Measurements from ENCODE around the gene ARL8A. TPM values are rescaled to one million over a fixed set of nuclear protein-coding genes. Genes with fewer than 3 reads are reported as not detected.

Gene ARL8A
- total and polyA plus RNA-seq, 2 experiments from 2014 or later = 30.3 to 32.7 TPM

GRCh38 chr1:202122639-202123335 lies 21.8 kb downstream of the ARL8A start, which contains the start of gene GPR37L1:
TSS of gene GPR37L1 (plus strand) at chr1:202122917. CDS start at chr1:202122964, 47 bp downstream.
- peak within 1 kb of the TSS; percentile 90 for H2AFZ ChIP-seq

GRCh38 chr1:202121006-202121405 lies 23.5 kb downstream of the ARL8A start:
- Histone ChIP-seq H3K4me1 (ENCODE audit: insufficient read depth) (no peaks in the 10 kb centered on the region), H3K4me3 (no peak overlapping the region), H3F3A (replicated peaks; ENCODE audit: low read depth) (no peaks in the 10 kb centered on the region), H3K79me2 (replicated peaks; ENCODE audit: insufficient read depth) (no peaks in the 10 kb centered on the region), H2AFZ (no peak overlapping the region), H4K20me1 (replicated peaks; ENCODE audit: insufficient read depth) (no peaks in the 10 kb centered on the region), H3K27ac (ENCODE audit: low read depth) (no peak overlapping the region), H3K27me3 (ENCODE audit: insufficient read depth) (no peaks in the 10 kb centered on the region), H3K36me3 (ENCODE audit: insufficient read depth) (no peaks in the 10 kb centered on the region), H3K9me2 (ENCODE audit: insufficient read depth) (no peaks in the 10 kb centered on the region), H3K4me2 (no peak overlapping the region)
- H3K27me3 Mint-ChIP-seq (ENCODE audit: insufficient read depth, low read depth, poor library complexity) = peaks cover 17% of the 10 kb centered on the region
- no peak for DNase-seq (ENCODE audit: low spot score)
- no peak for ATAC-seq
- H3K4me3 Mint-ChIP-seq = no peak overlapping the region
- no peaks in the 10 kb centered on the region; the same call in 2 of the 3 replicates for H3K36me3 Mint-ChIP-seq (ENCODE audit: low read depth)
- H3K27ac Mint-ChIP-seq = no peak overlapping the region
- no peaks in the 10 kb centered on the region; the same call in 2 of the 3 replicates for H3K9me3 Mint-ChIP-seq
- H3K4me1 Mint-ChIP-seq = peaks cover 10% of the 10 kb centered on the region
- TF ChIP-seq STAT1 (IDR thresholded peaks at IDR 0.05; ENCODE audit: unreplicated experiment) (no peak), EZH2phosphoT487 (IDR thresholded peaks at IDR 0.05; ENCODE audit: unreplicated experiment) (no peak), REST (IDR thresholded peaks at IDR 0.05; ENCODE audit: unreplicated experiment) (no peak), ETS1 (IDR thresholded peaks at IDR 0.05) (no peak), POLR2AphosphoS5 (IDR thresholded peaks at IDR 0.05; ENCODE audit: low read depth) (no peak), ZNF114 (CRISPR knock-in tag; IDR thresholded peaks at IDR 0.05) (no peak), ZNF331 (CRISPR knock-in tag; IDR thresholded peaks at IDR 0.05; ENCODE audit: low read depth) (no peak), CREB1 (CRISPR knock-in tag; IDR thresholded peaks at IDR 0.05; ENCODE audit: low read depth) (no peak), CTCF (conservative IDR thresholded peaks at IDR 0.05; ENCODE audit: low read depth in 2 of 2) (no peak)

More at GRCh38 chr1:202122639-202123335, 21.8 kb downstream of the ARL8A start, which contains the start of gene GPR37L1:
- TF ChIP-seq CTCF (conservative IDR thresholded peaks at IDR 0.05; ENCODE audit: low read depth in 2 of 2) (peak; percentile 47 to 83), CREB1 (CRISPR knock-in tag; IDR thresholded peaks at IDR 0.05; ENCODE audit: low read depth) (no peak), ZNF114 (CRISPR knock-in tag; IDR thresholded peaks at IDR 0.05) (no peak), ZNF331 (CRISPR knock-in tag; IDR thresholded peaks at IDR 0.05; ENCODE audit: low read depth) (no peak), STAT1 (IDR thresholded peaks at IDR 0.05; ENCODE audit: unreplicated experiment) (no peak)
- H3K4me3 Mint-ChIP-seq = no peak within 1 kb of the TSS
- H3K27me3 Mint-ChIP-seq (ENCODE audit: insufficient read depth, low read depth, poor library complexity) = peaks cover 19% of the 10 kb centered on the region
- Histone ChIP-seq H3K4me1 (ENCODE audit: insufficient read depth) (no peaks in the 10 kb centered on the region), H3F3A (replicated peaks; ENCODE audit: low read depth) (no peaks in the 10 kb centered on the region), H4K20me1 (replicated peaks; ENCODE audit: insufficient read depth) (no peaks in the 10 kb centered on the region), H3K79me2 (replicated peaks; ENCODE audit: insufficient read depth) (no peaks in the 10 kb centered on the region), H3K4me3 (no peak within 1 kb of the TSS), H3K36me3 (ENCODE audit: insufficient read depth) (no peaks in the 10 kb centered on the region), H3K27ac (ENCODE audit: low read depth) (no peak within 1 kb of the TSS), H3K9me2 (ENCODE audit: insufficient read depth) (no peaks in the 10 kb centered on the region), H3K4me2 (no peak within 1 kb of the TSS), H3K27me3 (ENCODE audit: insufficient read depth) (no peaks in the 10 kb centered on the region)
- ATAC-seq (peak; percentile 87), DNase-seq (ENCODE audit: low spot score) (peak; percentile 90)
- no peak within 1 kb of the TSS for H3K27ac Mint-ChIP-seq
- H3K9me3 Mint-ChIP-seq = no peaks in the 10 kb centered on the region; the same call in 2 of the 3 replicates
- no peaks in the 10 kb centered on the region; the same call in 2 of the 3 replicates for H3K36me3 Mint-ChIP-seq (ENCODE audit: low read depth)
- H3K4me1 Mint-ChIP-seq = peaks cover 10% of the 10 kb centered on the region
